ACHN (cell line): ENCODE measurements around the gene RAPGEF6.

Experiments
- DNase-seq: peaks from one replicate; pipeline ENCODE4 v3.0.0-alpha.2; 2015
- in situ Hi-C: cut with HindIII; loops from 2 replicates; pipeline ENCODE4 v1.10.0; 2017; ENCODE audit warnings: low sequenced_read_pairs, low pct_ligation_motif_present, low pct_unique_long_range_greater_than_20kb

The RAPGEF6 gene

GRCh38 chr5:131575660-131576227 is 59.3 kb downstream of the RAPGEF6 start:
- in situ Hi-C loops: no loop called here
- no peak for DNase-seq

- in situ Hi-C loops: no loop called here
Observed at GRCh38 chr5:131571669-131572168, 63.3 kb downstream of the RAPGEF6 start.

GRCh38 chr5:131570757-131571156 is 64.3 kb downstream of the RAPGEF6 start:
- no peak for DNase-seq
- in situ Hi-C loops: no loop called here

More at GRCh38 chr5:131571669-131572168, 63.3 kb downstream of the RAPGEF6 start:
- no peak for DNase-seq

- DNase-seq: no peak
- in situ Hi-C loops: no loop called here
Observed at GRCh38 chr5:131564229-131564652, 70.8 kb downstream of the RAPGEF6 start.

DNA sequence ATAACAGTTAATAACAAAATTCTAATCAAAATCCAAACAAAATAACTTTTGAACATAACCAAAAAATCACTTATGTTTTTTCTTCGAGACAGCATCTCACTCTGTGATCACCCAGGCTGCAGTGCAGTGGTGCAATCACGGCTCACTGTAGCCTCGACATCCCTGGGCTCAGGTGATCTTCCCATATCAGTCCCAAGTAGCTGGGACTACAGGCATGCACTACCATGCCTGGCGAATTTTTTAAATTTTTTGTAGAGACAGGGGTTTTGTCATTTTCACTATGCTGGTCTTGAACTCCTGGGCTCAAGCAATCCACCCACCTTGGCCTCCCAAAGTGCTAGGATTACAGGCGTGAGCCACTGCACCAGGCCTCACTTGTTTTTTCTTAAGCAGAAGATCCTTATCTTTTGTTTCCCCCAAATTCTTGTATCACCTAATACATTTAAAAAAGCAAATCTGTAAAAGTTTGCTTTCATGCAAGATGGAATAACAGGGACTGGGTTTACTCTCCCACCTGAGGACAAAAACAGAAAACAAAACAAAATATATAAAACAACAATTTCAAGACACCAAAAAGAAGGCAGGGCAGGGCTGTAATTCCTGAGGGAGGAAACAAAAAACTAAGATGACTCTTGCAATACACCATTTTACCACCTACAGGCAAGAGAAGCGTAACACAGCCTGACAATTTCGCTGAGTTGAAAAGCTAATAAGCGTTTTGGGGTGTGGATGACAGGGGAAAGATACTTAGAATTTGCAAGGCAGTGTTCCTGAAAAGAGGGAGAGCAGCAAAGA is 71.4 kb downstream of the RAPGEF6 start:
- in situ Hi-C loops: no loop called here
- DNase-seq: no peak

DNA sequence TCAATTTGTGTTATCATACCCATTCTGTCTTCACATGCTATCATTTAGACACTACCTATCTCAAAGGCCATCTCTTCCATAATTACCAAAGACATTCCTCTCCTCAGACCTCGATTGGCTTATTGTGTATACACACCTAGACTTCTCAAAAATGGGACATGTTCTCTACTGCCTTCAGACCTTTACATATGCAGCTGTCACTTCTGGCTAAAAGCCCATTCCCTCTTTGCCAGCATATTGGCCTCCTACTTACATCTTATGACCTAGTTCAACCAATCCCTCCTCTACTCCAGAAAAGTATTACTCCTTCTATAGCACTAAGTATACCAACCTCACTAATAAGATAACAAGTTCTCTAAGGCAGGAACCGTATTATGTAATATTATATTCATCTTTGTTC is 84.4 kb downstream of the RAPGEF6 start:
- no peak for DNase-seq
- in situ Hi-C loops: no loop called here

DNA sequence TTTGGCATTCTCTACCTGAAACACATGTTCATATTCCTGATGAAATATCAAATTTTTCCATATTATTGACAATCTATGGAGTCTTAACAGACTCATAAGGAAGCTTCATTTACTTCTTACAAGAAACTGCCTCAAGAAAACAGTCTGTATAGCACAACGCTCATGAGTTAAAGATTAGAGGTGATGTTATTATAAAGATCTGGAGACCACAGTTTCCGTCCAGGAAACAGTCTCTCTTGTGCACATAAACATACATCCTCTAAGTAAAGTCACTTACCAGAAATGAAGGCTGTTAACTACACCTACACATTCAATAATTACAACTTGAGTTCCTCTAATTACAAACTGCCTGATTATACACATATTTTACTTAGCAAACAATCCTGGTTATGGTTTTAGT is 86.9 kb downstream of the RAPGEF6 start:
- in situ Hi-C loops: no loop called here

GRCh38 chr5:131545845-131546244 is 89.2 kb downstream of the RAPGEF6 start:
- in situ Hi-C loops: no loop called here
- DNase-seq: no peak

More for the DNA sequence above, 86.9 kb downstream of the RAPGEF6 start:
- no peak for DNase-seq

DNA sequence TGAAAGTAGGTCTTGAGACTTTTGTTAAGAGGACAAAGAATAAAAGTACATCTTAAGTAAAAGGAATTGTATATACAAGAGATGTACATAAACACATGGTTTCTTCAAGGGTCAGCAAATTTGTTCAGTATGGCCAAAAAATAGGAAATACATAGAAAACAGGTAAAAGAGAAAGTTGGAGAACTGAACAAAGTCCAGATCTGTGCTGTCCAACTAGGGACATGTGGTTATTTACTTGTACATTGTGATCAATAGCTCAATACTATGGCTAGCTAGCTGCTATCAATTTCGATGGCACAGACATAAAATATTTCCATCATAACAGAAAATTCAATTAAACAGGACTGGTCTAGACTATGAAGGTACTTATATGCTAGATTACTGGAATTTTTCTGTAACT is 92.3 kb downstream of the RAPGEF6 start:
- no peak for DNase-seq
- in situ Hi-C loops: no loop called here

DNA sequence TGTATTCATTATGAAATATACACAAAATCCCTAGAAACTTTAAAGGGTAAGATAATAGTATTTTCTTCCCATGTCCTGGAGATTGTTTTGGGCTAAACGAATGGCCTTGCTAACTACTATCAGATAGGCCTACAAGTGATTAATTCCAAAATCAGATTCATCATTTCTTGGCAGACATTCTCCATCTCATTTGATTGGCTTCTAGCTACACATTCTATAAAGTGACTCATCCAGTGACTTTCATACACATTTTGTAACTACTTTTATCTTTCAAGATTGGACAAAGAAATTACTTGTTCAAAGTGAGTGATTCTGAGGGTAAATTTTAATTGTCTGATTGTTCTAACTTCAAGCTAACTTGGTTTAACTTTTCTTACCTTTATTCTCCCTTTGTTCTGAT is 93.3 kb downstream of the RAPGEF6 start:
- peak; percentile 23 for DNase-seq
- in situ Hi-C loops: no loop called here

DNA sequence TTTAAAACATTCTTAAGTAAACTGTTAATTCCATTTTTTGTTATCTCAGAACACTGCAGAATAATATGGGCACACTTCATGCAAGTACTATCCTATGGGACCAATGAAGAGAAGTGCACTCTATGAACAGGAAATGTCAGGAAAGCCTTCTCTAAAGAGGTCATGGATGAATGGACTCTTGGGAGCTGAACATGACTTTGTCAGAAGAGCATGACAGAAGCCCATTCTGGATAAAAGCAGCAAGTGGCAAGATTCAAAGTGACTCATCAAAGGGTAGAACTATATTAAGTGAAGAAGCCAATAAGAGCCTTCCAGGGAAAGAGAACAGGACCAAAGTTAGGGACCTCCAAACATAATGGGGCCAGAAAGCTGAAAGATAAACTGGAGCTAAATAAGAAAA is 94.0 kb downstream of the RAPGEF6 start:
- in situ Hi-C loops: no loop called here
- DNase-seq: peak; percentile 84

GRCh38 chr5:131539251-131539650 is 95.8 kb downstream of the RAPGEF6 start:
- DNase-seq: no peak
- in situ Hi-C loops: no loop called here

- in situ Hi-C loops: no loop called here
- DNase-seq: peak; percentile 65
Observed at GRCh38 chr5:131538177-131538593, 96.8 kb downstream of the RAPGEF6 start.

DNA sequence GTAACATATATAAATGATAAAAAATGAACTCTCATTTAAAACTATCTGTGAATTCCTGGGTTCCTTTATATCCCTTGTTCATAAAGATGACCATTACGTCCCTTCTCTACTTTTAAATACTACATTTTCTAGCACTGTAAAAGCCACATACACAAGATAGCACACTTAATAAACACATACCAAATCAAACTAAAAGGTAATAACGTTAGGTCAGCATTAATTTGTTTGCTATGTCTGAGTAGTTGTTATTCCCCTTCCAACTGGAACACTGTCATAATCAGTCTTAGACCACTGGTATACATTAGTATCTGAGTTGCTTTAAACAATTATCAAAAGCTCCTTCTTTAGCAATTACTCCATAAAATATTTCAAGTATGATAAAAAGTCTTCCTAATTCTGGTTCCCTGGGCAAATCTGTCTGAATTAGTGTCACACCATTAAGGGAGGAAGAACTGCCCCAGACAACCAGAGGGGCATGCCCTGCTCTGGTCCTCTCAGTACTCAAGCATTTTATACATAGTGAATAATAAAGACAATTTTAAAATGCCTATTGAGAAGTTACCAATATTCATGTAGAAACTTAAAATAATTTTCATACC is 98.1 kb downstream of the RAPGEF6 start:
- in situ Hi-C loops: no loop called here
- DNase-seq: no peak

DNA sequence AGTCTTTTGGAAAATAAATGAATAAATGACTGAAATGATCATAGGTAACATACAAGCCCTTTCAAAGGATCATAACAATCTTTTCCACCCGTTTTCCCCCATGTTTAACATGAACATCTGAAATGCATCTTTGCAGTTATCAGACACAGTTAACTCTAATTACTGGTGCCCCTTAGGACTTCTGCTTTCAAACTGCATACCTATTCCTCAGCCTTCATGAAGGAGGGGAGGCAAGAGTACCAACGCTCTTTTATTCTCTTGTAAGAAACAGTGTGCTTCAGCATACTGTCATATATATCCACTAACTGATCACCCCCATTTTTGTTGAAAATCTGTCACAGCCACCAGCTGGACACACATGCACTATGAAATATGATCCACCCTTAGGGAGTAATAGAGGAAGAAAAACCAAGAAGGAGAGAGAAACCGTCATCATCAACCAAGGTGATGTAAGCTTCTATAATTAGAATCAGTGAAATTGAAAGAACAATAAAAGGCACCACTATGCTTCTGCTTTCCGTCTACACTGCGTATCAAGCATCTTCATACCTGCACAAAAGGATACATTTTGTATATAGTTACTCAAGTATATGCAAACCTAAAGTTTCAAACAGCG is 98.7 kb downstream of the RAPGEF6 start:
- in situ Hi-C loops: no loop called here
- no peak for DNase-seq

DNA sequence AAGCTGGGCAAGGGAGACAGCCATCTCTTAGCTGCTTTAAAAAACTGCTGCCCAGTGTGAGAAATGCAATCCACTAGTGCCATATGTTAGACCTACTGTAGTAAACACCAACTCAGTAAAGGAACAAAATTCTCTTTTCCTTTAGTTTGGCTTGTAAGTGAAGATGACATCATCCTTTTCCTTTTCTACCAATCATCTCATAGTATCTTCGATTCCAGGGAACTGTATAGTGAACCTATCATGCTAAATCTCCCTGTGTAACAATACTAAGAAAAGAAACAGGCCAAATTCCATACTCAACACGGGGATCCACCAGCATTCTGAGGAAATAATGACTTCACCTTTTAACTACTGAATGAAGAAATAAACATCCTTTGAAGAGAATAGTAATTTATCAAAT is 100.1 kb downstream of the RAPGEF6 start:
- in situ Hi-C loops: no loop called here
- no peak for DNase-seq

DNA sequence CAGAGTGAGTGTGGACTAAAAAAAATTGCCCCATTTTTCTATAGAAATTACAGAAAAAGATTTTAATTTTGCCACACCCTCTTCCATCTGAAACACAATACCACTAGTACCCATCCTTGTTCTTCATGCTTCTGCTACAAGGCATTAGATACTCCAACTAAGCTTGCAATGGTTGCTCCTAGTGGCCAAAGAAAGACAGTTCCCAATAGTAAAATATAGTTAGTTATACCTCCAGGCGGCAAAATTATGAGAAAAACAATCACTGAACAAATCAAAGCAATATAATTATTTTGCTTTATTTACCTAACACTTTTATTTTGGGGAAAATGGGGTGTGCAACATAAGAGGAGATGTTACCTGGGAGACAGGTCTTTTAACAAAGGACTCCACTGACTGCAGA is 101.2 kb downstream of the RAPGEF6 start:
- in situ Hi-C loops: no loop called here
- DNase-seq: no peak

GRCh38 chr5:131532031-131532640 is 102.9 kb downstream of the RAPGEF6 start:
- in situ Hi-C loops: no loop called here
- DNase-seq: no peak
